Measurements from ENCODE around the gene SEMA4C.

SEMA4C gene

DNA sequence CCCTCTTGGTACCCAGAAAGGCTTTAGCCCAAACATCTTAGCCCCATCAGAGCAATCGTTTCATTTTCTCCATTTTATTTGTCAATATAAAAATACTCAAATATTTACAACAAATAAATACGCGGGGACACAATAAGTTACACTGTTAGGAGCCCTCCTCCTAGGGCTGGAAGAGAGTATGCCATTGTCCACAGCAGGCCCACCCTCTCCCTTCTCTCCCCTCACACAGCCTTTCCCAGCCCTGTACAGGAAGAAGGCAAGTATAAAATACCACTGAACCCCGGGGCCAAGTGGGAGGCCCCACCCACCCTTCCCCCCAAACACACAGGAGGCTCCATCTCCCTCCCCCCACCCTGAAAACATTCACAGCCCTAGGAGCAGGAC is 10.2 kb downstream of the SEMA4C start:
- Histone ChIP-seq H3K36me3 (replicated peaks; ENCODE audit: low read depth, low read length) (peaks cover 11% of the 10 kb centered on the region), H3K4me1 (ENCODE audit: low read length) (peaks cover 10% of the 10 kb centered on the region), H3K9ac (ENCODE audit: low read length) (no peak overlapping the region), H2AFZ (ENCODE audit: low read depth, low read length) (no peak overlapping the region), H3K4me2 (ENCODE audit: low read length) (no peak overlapping the region), H3K27ac (ENCODE audit: low read length) (no peak overlapping the region), H3K4me3 (ENCODE audit: low read length) (no peak overlapping the region), H3K79me2 (ENCODE audit: low read length) (peaks cover 26% of the 10 kb centered on the region), H4K20me1 (ENCODE audit: insufficient read depth, low read length) (peaks cover 7% of the 10 kb centered on the region; the same call in 1 of the 2 replicates), H3K27me3 (ENCODE audit: low read depth, low read length) (no peaks in the 10 kb centered on the region), H3K9me3 (ENCODE audit: insufficient read depth, low read length) (no peaks in the 10 kb centered on the region)
- no peak for TF ChIP-seq EZH2phosphoT487 (IDR thresholded peaks at IDR 0.05; ENCODE audit: low read depth)
- TF ChIP-seq, protein P1, sequence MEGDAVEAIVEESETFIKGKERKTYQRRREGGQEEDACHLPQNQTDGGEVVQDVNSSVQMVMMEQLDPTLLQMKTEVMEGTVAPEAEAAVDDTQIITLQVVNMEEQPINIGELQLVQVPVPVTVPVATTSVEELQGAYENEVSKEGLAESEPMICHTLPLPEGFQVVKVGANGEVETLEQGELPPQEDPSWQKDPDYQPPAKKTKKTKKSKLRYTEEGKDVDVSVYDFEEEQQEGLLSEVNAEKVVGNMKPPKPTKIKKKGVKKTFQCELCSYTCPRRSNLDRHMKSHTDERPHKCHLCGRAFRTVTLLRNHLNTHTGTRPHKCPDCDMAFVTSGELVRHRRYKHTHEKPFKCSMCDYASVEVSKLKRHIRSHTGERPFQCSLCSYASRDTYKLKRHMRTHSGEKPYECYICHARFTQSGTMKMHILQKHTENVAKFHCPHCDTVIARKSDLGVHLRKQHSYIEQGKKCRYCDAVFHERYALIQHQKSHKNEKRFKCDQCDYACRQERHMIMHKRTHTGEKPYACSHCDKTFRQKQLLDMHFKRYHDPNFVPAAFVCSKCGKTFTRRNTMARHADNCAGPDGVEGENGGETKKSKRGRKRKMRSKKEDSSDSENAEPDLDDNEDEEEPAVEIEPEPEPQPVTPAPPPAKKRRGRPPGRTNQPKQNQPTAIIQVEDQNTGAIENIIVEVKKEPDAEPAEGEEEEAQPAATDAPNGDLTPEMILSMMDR (IDR thresholded peaks at IDR 0.05; ENCODE audit: low read depth, low read length) = no peak

DNA sequence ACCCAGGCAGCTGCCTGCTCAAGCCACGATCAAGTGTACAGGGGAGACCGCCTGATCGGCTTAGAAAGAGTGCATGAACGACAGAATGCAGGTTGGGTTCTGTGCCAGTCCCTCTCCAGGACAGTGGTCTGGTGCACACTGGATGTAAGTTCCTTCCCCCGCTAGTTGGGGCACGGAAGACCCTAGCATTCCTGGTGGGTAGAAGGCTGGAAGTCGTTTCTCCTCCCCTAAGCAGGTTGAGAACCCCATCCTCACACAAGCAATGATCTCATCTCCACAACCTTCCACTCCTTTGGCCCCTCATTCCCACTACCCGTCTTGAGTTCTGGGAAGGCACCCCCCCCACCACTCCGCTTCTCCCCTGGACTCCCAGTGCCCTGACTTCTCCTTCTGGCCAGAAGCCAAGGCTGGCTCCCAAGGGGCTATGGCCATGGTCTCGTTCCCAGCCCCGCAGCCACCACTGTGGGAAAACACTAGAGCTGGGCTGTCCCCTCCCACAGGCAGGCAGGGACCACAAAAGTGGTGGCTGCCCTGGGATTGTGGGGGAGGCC is 10.7 kb downstream of the SEMA4C start:
- no peaks in the 10 kb centered on the region for H3K27me3 ChIP-seq (ENCODE audit: low read depth, low read length)
- H3K4me3 ChIP-seq (ENCODE audit: low read length) = peak overlapping the region; percentile 85; the same call in 1 of the 2 replicates
- TF ChIP-seq, protein P1 (IDR thresholded peaks at IDR 0.05; ENCODE audit: low read depth, low read length) = no peak
- TF ChIP-seq EZH2phosphoT487 (IDR thresholded peaks at IDR 0.05; ENCODE audit: low read depth) = no peak
- no peak overlapping the region for H3K4me2 ChIP-seq (ENCODE audit: low read length)
- H3K9me3 ChIP-seq (ENCODE audit: insufficient read depth, low read length) = no peaks in the 10 kb centered on the region
- peaks cover 28% of the 10 kb centered on the region for H3K79me2 ChIP-seq (ENCODE audit: low read length)
- no peak overlapping the region for H3K9ac ChIP-seq (ENCODE audit: low read length)
- no peak overlapping the region for H2AFZ ChIP-seq (ENCODE audit: low read depth, low read length)
- no peak overlapping the region for H3K27ac ChIP-seq (ENCODE audit: low read length)
- peaks cover 11% of the 10 kb centered on the region for H3K36me3 ChIP-seq (replicated peaks; ENCODE audit: low read depth, low read length)
- H3K4me1 ChIP-seq (ENCODE audit: low read length) = peaks cover 10% of the 10 kb centered on the region
- H4K20me1 ChIP-seq (ENCODE audit: insufficient read depth, low read length) = peaks cover 8% of the 10 kb centered on the region; the same call in 1 of the 2 replicates

DNA sequence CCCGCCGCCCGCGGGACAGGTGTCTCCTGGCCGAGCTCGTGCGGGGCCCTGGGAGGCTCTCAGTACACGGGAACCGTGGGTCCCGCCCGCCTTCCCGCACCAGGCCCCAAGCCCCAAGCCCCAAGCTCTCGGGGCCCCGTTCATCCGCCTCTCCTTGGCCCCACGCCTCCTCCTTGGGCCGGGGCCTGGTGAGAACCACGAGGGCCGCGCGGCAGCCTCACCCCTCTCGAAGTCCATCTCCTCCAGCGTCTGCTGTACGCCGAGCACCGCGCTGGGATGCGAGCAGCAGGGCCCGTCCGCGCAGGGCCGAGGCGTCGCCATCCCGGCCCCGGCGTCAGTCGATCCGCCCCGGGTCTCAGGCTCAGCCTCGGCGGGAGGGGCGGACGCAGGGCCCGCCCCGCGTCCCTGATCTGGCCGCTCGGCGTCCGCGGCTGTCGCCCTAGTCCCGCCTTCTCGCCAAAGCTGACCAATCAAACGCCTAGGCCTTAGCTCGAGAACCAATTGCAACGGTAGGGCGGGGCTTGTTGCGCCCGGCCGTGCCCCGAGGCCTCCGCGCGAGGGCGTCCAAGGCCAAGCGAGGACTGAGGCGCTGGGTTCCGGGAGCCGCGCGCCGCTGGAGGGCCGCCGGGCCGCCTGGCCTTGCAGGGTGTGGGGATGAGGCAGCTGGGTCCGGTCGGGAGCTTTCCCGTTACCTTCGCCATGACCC is 12.1 kb downstream of the SEMA4C start, which contains the start of gene ANKRD39:
TSS of gene ANKRD39 (minus strand) at position 350 of the 706 bp plus-strand sequence. CDS start at position 321, 29 bp downstream.
- Histone ChIP-seq H3K4me1 (ENCODE audit: low read length) (peaks cover 10% of the 10 kb centered on the region), H3K79me2 (ENCODE audit: low read length) (peaks cover 29% of the 10 kb centered on the region), H3K27me3 (ENCODE audit: low read depth, low read length) (no peaks in the 10 kb centered on the region), H3K4me3 (ENCODE audit: low read length) (peak within 1 kb of the TSS; percentile 85), H3K27ac (ENCODE audit: low read length) (peak within 1 kb of the TSS; percentile 51), H2AFZ (ENCODE audit: low read depth, low read length) (peak within 1 kb of the TSS; percentile 48), H3K9ac (ENCODE audit: low read length) (peak within 1 kb of the TSS; percentile 76), H3K9me3 (ENCODE audit: insufficient read depth, low read length) (no peaks in the 10 kb centered on the region), H4K20me1 (ENCODE audit: insufficient read depth, low read length) (peaks cover 9% of the 10 kb centered on the region; the same call in 1 of the 2 replicates), H3K4me2 (ENCODE audit: low read length) (peak within 1 kb of the TSS; percentile 98), H3K36me3 (replicated peaks; ENCODE audit: low read depth, low read length) (peaks cover 13% of the 10 kb centered on the region)
- TF ChIP-seq, protein P1 (IDR thresholded peaks at IDR 0.05; ENCODE audit: low read depth, low read length) = peak; percentile 83
- TF ChIP-seq EZH2phosphoT487 (IDR thresholded peaks at IDR 0.05; ENCODE audit: low read depth) = no peak

Measured in OCI-LY3 (cell line).